ENCODE data around the gene PLCH1. TPM values are rescaled to one million over a fixed set of nuclear protein-coding genes. Genes with fewer than 3 reads are reported as not detected.

PLCH1 gene
- total RNA-seq, 2 experiments from 2014 or later: 0.03 to 0.20 TPM

- Mint-ChIP-seq H3K9me3 (peaks cover 7% of the 10 kb centered on the region), H3K36me3 (ENCODE audit: low read depth) (no peaks in the 10 kb centered on the region), H3K27ac (no peak overlapping the region), H3K4me3 (no peak overlapping the region), H3K4me1 (ENCODE audit: low read depth) (no peaks in the 10 kb centered on the region), H3K27me3 (no peaks in the 10 kb centered on the region)
- Histone ChIP-seq H3K27me3 (ENCODE audit: control insufficient read depth in 1 of 2, insufficient read depth in 2 of 2, low read length in 2 of 2) (no peaks in the 10 kb centered on the region), H3K9me3 (ENCODE audit: control insufficient read depth in 1 of 2, insufficient read depth in 1 of 2, low read length in 2 of 2) (no peaks in the 10 kb centered on the region), H3K4me1 (ENCODE audit: insufficient read depth, low read length) (no peaks in the 10 kb centered on the region), H3K36me3 (ENCODE audit: insufficient read depth, low read length) (no peaks in the 10 kb centered on the region), H3K27ac (ENCODE audit: low read depth in 1 of 2, low read length in 2 of 2) (no peak overlapping the region), H3K4me3 (ENCODE audit: low read length) (no peak overlapping the region)
- DNase-seq (no peak), ATAC-seq (ENCODE audit: poor library complexity) (no peak)
- ChIA-PET POLR2A (no interaction called here), CTCF (no interaction called here)
- intact Hi-C loops (cut with DNase I, micrococcal nuclease): no loop called here
- TF ChIP-seq CTCF (IDR thresholded peaks at IDR 0.05): no peak
These were observed 232.6 kb downstream of the PLCH1 start for GRCh38 chr3:155512175-155512866.

- Mint-ChIP-seq H3K9me3 (no peaks in the 10 kb centered on the region), H3K4me3 (no peak overlapping the region), H3K27me3 (no peaks in the 10 kb centered on the region), H3K4me1 (ENCODE audit: low read depth) (no peaks in the 10 kb centered on the region), H3K27ac (no peak overlapping the region), H3K36me3 (ENCODE audit: low read depth) (no peaks in the 10 kb centered on the region)
- H3K4me1 ChIP-seq (ENCODE audit: insufficient read depth, low read length): no peaks in the 10 kb centered on the region
- DNase-seq (no peak), ATAC-seq (ENCODE audit: poor library complexity) (no peak)
- ChIA-PET POLR2A (no interaction called here), CTCF (no interaction called here)
- H3K4me3 ChIP-seq (ENCODE audit: low read length): no peak overlapping the region
- H3K27ac ChIP-seq (ENCODE audit: low read depth in 1 of 2, low read length in 2 of 2): no peak overlapping the region
- H3K36me3 ChIP-seq (ENCODE audit: insufficient read depth, low read length): no peaks in the 10 kb centered on the region
- TF ChIP-seq CTCF (IDR thresholded peaks at IDR 0.05): no peak
- H3K9me3 ChIP-seq (ENCODE audit: control insufficient read depth in 1 of 2, insufficient read depth in 1 of 2, low read length in 2 of 2): no peaks in the 10 kb centered on the region
- no peaks in the 10 kb centered on the region for H3K27me3 ChIP-seq (ENCODE audit: control insufficient read depth in 1 of 2, insufficient read depth in 2 of 2, low read length in 2 of 2)
- intact Hi-C loops (cut with DNase I, micrococcal nuclease): no loop called here
These were observed 240.2 kb downstream of the PLCH1 start for GRCh38 chr3:155504682-155505081.

- Histone ChIP-seq H3K4me1 (ENCODE audit: insufficient read depth, low read length) (no peaks in the 10 kb centered on the region), H3K27ac (ENCODE audit: low read depth in 1 of 2, low read length in 2 of 2) (no peak overlapping the region), H3K27me3 (ENCODE audit: control insufficient read depth in 1 of 2, insufficient read depth in 2 of 2, low read length in 2 of 2) (no peaks in the 10 kb centered on the region), H3K36me3 (ENCODE audit: insufficient read depth, low read length) (no peaks in the 10 kb centered on the region), H3K9me3 (ENCODE audit: control insufficient read depth in 1 of 2, insufficient read depth in 1 of 2, low read length in 2 of 2) (no peaks in the 10 kb centered on the region), H3K4me3 (ENCODE audit: low read length) (no peak overlapping the region)
- intact Hi-C loops (cut with DNase I, micrococcal nuclease): no loop called here
- no peaks in the 10 kb centered on the region for H3K36me3 Mint-ChIP-seq (ENCODE audit: low read depth)
- POLR2A ChIA-PET: no interaction called here
- no peaks in the 10 kb centered on the region for H3K9me3 Mint-ChIP-seq
- TF ChIP-seq CTCF (IDR thresholded peaks at IDR 0.05): no peak
- no peak for DNase-seq
- H3K4me3 Mint-ChIP-seq: no peak overlapping the region
- no peak overlapping the region for H3K27ac Mint-ChIP-seq
- H3K27me3 Mint-ChIP-seq: no peaks in the 10 kb centered on the region
- CTCF ChIA-PET: no interaction called here
- H3K4me1 Mint-ChIP-seq (ENCODE audit: low read depth): no peaks in the 10 kb centered on the region
- ATAC-seq (ENCODE audit: poor library complexity): no peak
These were observed 242.2 kb downstream of the PLCH1 start for GRCh38 chr3:155502630-155503029.

All from CD4-positive, alpha-beta T cell (primary cell).